HEK293 (cell line): ENCODE results near the gene ZNF529.

Experiments
- BCL6B ChIP-seq: fragments of 450-650 bp; formaldehyde crosslinking; IDR thresholded peaks from 2 replicates; pipeline ENCODE4 v1.5.1; 2017; ENCODE audit warnings: missing biosample characterization, missing genetic modification characterization
- CTCF ChIP-seq: fragments of 450-650 bp; formaldehyde crosslinking; IDR thresholded peaks from 2 replicates; pipeline ENCODE4 v1.5.1; 2016; ENCODE audit warnings: missing biosample characterization, missing genetic modification characterization
- REST ChIP-seq: fragments of 450-650 bp; formaldehyde crosslinking; IDR thresholded peaks from 2 replicates; pipeline ENCODE4 v1.5.1; 2016; ENCODE audit warnings: missing biosample characterization, missing genetic modification characterization
- ZEB2 ChIP-seq: fragments of 450-650 bp; formaldehyde crosslinking; IDR thresholded peaks from 2 replicates; pipeline ENCODE4 v1.5.1; 2016; ENCODE audit warnings: missing biosample characterization, missing genetic modification characterization
- ZNF18 ChIP-seq: fragments of 450-650 bp; formaldehyde crosslinking; IDR thresholded peaks from 2 replicates; pipeline ENCODE4 v1.5.1; 2016; ENCODE audit warnings: missing biosample characterization, missing genetic modification characterization
- ZNF335 ChIP-seq: fragments of 450-650 bp; formaldehyde crosslinking; conservative IDR thresholded peaks from 2 replicates; pipeline ENCODE4 v1.5.1; 2016; ENCODE audit warnings: missing biosample characterization, missing genetic modification characterization
- ZSCAN5A ChIP-seq: fragments of 450-650 bp; formaldehyde crosslinking; IDR thresholded peaks from 2 replicates; pipeline ENCODE4 v1.5.1; 2016; ENCODE audit warnings: missing biosample characterization, missing genetic modification characterization

- no peak for TF ChIP-seq BCL6B
- no peak for TF ChIP-seq ZNF18 (tag by site-specific recombination)
- TF ChIP-seq CTCF, result no peak
- TF ChIP-seq ZNF335 (tag by site-specific recombination), result no peak
- no peak for TF ChIP-seq ZSCAN5A (tag by site-specific recombination)
- TF ChIP-seq ZEB2 (tag by site-specific recombination), result no peak
- TF ChIP-seq REST (tag by site-specific recombination), result no peak
Observed at GRCh38 chr19:36527341-36527740, 45.8 kb downstream of the ZNF529 start.
